ENCODE measurements around the gene FCN1.
A peak's percentile ranks its signal among the peaks of the same experiment; 100 is the strongest.
"Not testable (repeated sequence)": the region's sequence is repeated elsewhere in the genome, so short reads cannot be mapped to it uniquely, and the experiment has no call there.

FCN1 gene

DNA sequence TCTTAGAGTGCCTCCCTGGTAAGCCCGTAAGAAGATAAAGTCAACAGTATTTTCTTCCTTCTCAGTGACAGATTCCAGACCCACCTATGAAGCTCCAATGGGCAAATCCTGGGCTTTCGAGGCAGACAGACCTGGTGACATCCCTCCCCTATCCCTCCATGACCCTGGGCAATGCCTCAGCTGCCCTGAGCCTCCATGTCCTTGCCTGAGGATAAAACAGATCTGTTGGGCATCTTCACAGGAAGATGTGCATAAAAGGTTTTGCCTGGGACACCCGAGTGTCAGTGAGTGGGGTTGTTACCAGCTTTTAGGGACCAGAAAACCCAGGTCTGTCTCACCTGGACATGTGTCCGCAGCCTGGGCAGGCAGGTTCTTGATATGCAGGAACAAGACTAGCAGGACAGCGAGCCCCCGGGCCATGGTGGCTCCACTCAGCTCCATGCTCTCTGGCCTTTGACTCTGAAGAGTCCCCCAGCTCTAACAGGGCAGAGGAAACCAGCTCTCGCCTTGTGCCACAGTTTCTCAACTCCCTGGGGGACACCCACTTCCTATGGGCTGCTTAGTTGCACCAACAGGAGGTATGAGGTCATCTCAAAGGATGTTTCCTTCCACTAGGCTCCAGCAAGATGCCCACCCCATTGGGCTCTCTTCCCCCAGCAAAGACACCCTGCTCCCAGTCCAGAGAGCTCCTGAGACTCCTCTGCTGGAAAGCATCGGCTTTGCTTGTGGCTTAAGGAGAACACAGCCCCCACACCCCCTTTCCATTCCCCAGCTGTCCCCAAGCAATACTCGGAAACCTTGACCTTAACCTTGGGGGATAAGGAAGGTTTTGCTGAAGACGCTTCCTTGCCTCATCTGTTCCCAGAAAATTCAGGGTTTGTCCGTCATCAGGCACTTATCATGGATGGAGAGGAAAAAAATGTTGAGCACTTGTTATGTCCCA is at the start of gene FCN1:
TSS of gene FCN1 (minus strand) at position 482 of the 943 bp plus-strand sequence. CDS start at position 441, 41 bp downstream.
- DNase-seq, result no peak

DNA sequence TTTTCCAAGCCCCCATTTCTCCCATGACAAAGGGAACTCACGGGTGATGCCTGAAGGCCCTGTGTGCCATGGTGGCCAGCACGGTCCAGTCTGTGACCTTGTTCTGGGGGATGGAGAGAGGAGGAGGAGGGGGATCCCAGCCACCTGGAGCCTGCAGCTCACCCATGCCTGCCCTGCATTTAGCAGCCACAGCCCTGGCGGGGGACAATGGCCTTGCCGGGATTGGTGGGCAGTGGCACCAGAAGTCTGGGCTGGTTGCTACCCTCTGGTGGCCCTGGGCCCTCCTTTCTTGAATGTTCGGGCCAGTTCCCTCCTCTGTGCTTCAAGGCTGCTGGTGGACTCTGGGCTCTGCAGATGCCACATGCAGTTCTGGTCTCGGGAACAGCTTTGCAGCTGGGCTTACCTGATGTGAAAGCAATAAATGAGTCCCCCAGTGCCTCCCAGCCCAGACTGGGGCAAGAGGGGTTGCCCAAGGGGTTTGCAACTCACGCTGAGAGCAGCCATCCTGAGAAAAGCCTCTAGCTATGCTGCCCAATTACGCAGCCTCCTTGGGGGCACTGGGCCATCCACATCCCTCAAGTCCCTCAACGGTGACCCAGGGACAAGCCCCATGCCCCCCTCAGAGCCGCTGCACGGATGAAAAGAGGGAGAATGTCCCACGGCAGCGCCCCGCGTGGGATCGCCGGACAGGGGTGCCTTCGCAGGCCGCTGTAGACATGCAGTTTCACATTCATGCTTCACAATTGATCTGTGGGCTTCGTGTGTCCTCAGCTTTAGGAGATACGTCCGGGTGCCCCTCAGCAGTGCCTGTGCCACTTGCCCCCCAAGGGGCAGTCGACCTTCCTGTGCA is 49.2 kb upstream of the FCN1 start:
- DNase-seq, result no peak

DNA sequence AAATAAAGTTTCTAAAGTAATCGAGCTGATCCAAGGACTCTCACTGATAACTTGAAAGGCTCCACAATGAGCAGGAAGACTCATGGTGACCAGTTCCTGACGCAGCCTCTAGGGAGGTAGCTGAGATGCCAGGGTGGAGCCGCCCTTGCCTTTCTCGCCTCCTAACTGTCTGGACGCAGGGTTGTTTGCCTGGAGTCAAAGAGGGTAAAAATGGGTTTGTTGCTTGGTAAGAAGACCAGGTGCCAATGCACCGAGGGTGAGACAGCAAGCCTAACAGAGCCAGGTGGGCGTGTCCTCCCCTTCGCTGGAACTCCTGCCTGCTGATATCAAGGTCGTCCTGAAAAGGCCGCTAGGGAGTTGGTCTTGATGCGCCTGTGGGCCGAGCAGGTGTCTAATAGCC is 48.6 kb upstream of the FCN1 start:
- DNase-seq, result no peak

DNA sequence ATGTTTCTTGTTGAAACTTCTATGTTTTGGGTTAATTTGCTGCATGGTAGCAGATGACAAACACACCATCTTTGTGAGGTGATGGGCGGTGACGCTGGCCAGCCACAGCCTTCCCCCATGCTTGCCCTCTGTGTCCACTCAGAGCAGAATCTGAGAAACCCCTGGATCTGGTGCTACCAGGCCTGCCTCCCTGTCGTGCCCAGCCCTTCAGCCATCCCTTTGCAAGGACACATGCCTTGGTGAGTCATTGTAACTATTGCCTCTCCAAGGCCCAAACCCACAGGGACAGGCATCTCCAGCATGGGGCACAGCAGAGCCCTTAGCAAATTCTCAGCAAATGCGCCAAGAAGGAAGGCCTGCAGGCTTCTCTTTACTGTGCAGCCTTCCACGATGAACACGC is 48.1 kb upstream of the FCN1 start:
- DNase-seq, result no peak

DNA sequence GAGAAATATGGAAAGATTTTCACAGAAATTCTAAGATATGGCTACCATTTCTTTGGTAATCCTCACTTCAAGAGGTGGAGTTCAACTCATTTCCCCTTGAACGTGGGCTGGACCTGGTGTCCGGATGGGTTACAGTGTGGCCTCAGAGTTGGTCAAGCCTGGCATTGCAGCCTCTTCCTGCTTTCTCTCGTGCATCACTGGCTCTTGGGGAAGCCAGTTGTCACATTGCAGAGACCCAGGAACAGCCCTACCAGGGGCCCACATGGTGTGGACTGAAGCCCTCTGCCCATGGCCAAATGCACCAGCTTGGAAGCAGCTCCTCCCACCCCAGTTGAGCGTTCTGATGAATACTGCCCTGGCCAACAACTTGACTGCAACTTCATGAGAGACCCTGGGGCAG is 47.7 kb upstream of the FCN1 start:
- DNase-seq, result no peak

DNA sequence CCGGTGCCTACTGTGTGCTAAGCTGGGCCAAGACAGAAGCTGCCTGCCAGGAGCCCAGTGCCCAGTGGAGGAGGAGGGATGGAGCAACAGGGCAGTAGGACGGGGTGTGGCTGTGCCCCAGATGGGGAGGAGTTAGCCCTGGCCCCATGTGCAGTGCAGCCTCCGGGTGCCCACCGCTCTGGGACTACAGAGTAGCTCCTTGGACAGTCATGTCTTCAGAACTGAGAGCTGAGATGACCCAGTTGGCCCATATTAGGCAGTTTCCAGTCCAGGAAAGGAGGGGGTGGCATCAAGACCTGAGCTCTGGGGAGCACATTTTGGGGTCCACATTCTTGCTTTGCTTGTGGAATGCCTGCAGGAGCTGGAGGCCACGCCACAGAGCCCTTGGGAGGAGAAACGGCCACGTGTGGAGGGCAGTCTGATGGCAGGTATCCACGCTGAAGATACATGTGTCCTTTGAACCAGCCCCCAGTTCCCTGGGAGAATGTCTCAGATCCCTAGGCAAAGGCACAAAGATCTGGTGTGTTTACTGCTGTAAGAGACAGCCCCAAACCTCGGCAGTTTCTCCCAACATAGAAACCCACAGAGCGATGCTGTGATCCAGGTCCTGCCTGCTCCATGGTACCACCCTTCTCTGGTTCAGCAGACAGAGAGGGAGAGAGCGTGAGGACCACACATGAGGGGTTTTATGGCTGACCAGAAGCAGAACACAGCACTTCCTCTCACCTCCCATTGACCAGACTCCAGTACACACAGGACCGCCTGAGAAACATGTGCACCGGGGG is 46.8 kb upstream of the FCN1 start:
- DNase-seq, result no peak

DNA sequence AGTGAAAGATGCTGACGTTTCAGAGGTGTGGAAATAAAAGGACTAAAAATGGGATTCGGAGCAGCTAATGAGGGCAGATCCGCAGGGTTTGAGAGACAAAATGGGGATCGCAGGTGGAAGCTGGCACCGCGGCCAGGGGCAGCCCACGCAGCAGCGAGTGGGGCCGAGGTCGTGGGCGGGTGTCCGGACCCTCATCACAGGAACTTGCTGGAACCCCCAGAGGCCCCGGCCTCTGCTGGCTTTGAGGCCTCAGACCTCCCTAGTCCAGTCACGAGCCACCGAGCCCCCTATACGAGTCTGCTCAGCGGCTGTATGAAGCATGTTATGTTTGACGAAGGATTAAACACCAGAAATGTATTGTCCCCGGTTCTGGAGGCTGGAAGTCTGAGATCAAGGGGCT is 45.8 kb upstream of the FCN1 start:
- no peak for DNase-seq

DNA sequence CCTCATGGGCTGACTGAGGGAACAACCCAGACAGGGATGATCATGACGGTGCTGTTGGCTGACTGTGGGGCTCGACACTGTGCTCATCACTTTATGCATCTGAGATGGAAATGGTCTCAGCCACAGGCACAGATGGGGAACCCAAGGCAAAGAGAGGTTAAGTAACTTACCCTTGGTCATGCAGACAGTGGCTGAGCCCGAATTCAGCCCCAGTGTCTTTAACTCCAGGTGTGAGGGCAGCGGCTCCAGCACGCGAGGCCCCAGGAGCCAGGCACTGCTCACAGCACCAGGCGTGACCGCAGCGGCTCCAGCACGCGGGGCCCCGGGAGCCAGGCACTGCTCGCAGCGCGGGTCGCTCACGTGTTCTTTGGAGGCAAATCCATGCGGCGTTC is 45.3 kb upstream of the FCN1 start:
- no peak for DNase-seq

DNA sequence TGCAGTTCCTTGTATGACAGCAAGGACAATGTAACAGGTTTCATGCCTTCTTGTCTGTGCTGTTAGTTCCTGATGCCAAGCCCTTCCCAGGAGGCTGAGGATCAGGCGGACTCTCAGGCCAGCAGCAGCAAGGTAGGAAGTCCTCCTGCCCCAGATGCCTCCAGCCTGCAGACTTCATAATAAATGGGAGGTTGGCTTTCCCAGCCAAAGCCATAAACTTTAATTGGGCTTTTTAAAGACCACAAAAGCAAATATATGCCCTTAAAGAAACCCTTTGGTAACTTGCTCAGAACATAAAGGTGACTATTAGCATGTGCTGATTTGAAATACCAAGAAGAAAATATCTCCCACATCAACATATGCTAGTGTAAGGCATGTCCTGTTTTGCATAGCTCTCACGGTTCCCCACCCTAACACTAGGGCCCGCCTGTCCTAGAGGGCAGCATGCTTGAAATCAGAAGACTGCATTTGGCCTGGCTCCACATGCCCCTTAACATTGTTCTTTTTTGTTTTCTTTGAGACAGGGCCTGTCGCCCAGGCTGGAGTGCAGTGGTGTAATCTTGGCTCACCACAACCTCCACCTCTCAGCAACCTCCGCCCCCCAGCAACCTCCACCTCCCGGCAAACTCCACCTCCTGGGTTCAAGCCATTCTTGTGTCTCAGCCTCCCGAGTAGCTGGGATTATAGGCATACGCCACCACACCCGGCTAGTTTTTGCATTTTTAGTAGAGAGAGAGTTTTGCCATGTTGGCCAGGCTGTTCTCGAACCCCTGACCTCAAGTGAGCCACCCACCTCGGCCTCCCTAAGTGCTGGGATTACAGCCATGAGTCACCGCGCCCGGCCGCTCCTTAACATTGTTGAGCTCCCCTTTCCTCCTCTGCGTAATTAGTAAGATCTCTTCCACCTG is 44.6 kb upstream of the FCN1 start:
- DNase-seq, result no peak

DNA sequence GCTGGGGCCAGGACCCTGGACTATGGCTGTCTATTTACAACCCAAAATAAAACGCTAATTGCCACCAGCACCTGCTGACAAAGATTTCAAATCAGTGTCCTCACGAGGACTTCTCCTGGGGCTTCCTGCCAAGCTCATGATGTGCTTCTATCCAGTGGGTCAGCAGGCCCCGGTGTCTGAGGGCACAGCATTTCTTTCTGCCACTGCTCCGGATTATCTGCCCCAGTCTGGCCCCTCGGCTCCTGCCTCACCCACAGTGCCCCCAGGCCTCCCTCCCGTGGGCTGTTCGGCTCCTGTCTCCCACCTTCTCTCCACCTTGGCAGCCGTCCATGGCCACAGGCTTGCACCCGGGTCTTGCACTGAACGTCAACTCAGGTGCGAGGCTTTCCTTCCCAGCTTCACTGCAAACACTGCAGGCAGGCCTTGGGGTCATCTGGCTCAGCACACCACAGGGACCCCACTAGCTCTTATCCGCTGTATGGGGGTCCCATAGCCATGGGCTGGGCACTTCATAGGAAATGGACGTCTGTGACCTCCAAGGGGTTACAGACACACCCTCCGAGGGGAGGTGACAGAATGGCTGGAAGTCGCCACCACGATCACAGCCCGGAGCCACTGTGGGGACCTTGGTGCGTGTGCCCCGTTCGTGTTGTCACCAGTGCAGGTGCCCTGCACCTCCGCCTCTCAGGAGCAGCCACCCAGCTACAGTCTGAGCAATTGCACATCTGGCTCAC is 43.8 kb upstream of the FCN1 start:
- DNase-seq, result no peak

DNA sequence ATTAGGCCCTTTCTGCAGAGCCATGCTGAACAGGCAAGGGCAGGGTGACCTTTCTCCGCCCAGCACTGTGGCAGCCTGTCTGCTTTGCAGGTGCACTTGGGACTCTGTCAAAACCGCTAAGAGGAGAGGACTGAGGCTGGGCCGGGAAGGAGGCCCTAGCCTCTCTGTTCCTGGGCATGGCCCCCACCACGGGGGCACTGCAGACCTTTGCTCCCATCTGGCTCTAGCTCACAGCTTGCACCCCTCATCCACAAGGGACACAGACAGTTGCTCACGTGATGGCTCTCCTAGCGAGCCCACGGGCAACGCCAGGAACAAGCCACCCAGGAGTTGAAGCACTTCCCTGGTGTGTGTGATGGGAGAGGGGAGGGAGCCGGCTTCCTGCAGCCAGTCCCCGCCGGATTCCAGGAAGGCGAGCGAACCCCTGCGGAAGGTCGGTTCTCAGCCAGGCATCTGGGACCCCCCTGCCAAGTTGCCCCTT is 43.0 kb upstream of the FCN1 start:
- DNase-seq, result no peak

DNA sequence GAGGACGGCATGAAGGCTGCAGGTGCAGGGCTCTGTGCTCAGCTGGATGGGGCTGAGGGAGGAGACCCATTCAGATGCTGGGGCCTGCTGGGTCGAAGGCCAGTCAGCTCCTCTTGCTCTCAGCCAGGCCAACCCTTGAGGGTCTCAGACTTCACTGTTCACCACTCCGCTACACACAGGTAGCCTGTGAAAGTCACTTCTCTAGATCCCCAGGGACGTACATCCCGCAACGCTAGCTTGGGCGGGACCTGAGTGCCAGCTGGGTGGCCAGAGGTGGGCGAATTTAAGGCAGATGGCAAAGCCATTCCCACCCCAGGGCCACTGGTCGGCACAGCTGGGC is 42.2 kb upstream of the FCN1 start:
- no peak for DNase-seq

DNA sequence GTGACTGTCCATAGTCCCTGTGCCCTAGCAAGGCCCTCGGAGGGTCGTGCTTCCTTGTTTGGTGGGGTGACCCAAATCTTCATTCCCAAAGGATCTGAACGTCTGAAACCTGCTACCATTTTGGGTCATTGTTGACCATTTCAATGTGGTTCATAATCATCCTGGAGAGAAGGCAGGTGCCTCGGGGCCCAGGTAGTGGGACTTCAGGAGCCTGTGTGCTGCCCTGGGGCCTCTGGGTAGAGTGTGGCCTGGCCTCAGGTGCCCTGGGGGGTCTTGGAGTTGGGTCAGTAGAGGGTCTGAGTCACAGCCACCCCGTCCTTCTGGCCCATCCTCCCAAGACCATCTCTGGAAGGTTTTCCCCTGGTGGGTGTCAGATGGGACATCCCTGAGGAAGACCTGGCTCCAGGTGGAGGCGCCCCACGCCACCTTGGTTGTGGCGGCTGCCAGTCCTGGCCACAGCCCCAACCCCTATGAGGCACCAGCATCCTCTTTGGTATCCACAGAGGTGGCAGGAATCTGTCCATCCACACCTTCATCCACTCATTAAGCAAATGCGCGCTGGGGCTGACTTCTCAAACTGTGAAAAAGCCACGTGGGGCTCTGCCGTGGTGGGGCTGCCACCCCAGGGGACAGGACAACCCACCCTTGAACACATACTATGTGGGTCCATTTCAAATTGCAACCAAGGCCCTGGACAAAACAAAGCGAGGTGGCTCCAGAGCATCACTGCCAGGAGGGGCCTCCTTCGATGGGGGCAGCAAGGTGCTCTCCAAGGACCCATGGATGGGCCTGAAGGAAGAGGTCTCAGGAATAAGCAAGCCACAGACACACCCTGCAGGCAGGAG is 41.6 kb upstream of the FCN1 start:
- DNase-seq, result no peak

DNA sequence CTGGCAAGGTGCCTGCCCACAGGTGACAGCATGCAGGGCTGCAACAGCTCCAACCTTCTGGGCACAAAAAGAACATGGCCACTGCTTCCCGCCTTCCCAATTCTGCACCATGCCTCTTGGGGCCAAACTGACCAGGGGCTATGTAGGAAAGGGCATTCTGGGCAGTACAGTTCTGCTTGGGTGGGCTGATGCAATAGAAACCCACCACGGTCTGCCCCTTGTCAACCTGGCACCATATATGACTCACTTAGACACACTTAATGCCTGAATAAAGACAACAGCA is 40.2 kb upstream of the FCN1 start:
- DNase-seq, result no peak

DNA sequence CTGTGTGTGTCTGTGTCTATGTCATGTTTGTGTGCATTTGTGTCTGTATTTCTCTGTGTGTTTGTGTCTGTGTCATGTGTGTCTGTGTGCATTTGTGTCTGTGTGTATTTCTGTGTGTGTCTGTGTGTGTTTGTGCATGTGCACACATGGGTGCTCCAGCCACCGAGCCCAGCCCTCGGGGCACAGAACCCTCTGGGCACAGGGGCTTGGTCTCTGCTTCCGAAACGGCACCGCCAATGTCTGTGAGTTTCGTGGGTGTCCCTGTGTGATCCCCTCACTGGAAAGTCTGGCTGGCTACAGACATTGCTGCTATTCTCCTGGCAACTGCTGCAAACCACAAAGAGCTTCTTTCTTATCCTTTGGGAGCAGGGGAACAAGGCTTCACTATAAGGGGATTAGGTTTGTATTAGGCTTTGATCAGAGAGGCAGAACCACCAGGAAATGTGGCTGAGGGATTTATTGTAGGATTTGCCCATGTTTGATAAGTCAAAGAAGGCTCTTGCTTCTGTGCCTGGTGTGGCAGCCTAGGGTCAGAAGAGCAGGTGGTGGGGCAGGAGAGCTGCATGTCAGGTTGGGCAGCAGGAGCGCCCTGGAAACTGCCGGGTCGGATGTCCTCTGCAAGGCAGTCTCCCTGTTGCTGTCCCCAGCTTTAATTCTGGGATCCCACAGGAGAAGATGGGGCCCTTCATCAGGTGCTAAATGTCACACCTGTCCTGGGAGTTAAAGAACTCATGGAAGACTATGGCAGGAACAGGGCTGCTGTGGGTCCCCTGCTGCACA is 39.6 kb upstream of the FCN1 start:
- DNase-seq, result peak; percentile 3

DNA sequence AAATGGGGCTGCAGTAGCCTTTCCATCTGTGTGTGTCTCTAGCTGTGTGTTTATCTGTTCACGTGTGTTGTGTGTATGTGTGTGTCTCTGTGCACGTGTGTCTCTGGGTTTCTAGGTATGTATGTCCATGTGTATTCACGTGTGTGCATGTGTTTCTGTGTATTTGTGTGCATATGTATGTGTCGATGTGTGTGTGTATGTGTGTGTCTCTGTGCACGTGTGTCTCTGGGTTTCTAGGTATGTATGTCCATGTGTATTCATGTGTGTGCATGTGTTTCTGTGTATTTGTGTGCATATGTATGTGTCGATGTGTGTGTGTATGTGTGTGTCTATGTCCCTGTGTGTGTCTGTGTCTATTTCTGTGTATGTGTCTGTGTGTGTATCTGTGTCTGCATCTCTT is 38.7 kb upstream of the FCN1 start:
- DNase-seq, result not testable (repeated sequence)

DNA sequence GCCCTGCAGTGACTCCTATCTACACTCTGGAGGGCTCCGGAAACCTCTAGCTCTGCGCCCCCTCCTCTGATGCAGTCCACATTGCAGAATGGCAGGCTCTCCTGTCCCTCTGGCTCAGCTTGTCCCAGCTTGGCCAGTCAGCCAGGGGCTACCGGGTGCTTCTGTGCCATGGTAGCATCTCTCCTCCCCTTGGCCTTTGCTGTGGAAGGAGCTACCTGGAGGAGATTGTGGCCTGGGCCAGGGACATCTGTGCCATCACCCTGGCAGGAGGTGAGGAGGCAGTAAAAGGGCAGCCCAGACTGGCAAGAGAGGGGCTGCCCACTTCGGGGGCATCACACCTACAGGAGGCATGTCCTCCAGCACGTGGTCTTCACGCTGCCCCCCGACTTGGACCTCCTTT is 38.1 kb upstream of the FCN1 start:
- no peak for DNase-seq

DNA sequence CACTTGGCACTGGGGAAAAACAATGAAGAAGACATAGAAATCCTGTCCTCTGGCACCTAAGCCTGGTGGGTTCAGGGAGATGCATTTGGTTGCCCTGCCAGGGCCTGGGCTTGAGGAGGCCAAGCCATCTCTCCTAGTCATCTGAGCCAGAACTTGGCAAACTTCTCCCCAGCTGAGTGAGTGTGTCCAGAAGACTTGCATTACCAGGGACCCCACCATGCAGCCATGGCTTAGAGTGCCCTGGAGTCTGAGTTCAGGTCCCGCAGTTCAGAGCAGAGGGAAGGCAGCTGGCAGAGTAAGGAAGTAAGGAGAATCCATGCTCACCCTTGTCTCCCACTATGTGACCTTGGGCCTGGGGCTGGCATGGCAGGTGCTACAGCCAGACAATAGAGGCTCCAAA is 37.4 kb upstream of the FCN1 start:
- no peak for DNase-seq

DNA sequence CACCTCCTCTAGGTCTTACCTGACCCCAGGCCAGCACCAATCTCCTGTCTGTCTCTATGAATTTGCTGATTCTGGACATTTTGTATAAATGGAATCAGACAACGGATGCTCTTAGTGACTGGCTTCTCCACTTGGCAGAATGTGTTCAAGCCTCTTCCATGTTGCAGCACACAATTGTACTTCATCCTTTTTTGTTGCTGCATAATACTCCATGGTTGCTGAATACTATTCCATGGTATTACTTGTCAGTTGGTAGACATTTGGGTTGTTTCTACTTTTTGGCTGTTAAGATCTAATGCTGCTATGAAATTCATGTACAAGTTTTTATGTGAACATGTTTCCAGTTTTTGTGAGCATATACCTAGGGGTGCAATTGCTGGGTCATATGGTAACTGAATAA is 34.3 kb upstream of the FCN1 start:
- no peak for DNase-seq

DNA sequence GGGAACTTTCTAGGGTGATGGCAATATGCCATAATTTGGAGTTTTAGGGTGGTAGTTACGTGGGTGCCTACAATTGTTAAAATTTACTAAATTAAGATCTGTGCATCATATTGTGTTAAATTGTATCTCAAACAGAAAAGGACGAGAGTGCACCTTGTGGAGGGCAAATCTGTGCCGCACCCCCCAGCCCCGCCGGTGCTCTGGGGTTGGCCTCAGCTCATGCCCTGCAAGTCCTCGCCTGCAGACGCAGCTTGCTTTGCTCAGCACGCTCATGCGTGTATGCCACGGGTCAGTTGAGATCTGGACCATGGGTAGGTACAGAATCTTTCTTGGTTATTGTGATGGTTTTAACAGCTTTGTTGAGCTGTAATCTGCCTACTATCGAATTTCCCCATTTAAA is 33.7 kb upstream of the FCN1 start:
- DNase-seq, result no peak
